ENCODE measurements around the gene DPY30. TPM values are rescaled to one million over a fixed set of nuclear protein-coding genes. Genes with fewer than 3 reads are reported as not detected.
"Not testable (repeated sequence)": the region's sequence is repeated elsewhere in the genome, so short reads cannot be mapped to it uniquely, and the experiment has no call there.

Gene DPY30
- total RNA-seq: 64.6 and 72.5 TPM in 2 replicates

GRCh38 chr2:32039447-32040219 lies at the start of gene DPY30:
TSS of gene DPY30 (minus strand) at chr2:32039805. CDS start at chr2:32039456, 349 bp downstream.
- Mint-ChIP-seq H3K27ac (peak within 1 kb of the TSS; percentile 93), H3K36me3 (ENCODE audit: low read depth) (peaks cover 1% of the 10 kb centered on the region), H3K9me3 (no peaks in the 10 kb centered on the region), H3K27me3 (ENCODE audit: insufficient read depth) (peaks cover 1% of the 10 kb centered on the region), H3K4me1 (ENCODE audit: low read depth) (peaks cover 17% of the 10 kb centered on the region), H3K4me3 (peak within 1 kb of the TSS; percentile 93)
- DNase-seq (ENCODE audit: low spot score): peak; percentile 86
- intact Hi-C loops (cut with micrococcal nuclease): loop anchor here (1.0 to 5.0 kb wide), 5 partner anchors 24 to 589 kb away; partner anchors contain the start of genes MEMO1, SLC30A6, SPAST and TTC27

GRCh38 chr2:32074134-32074506 lies 34.5 kb upstream of the DPY30 start:
- intact Hi-C loops (cut with micrococcal nuclease): no loop called here
- no peak overlapping the region for H3K27ac Mint-ChIP-seq
- H3K36me3 Mint-ChIP-seq (ENCODE audit: low read depth): peaks cover 3% of the 10 kb centered on the region
- H3K9me3 Mint-ChIP-seq: no peaks in the 10 kb centered on the region
- H3K4me1 Mint-ChIP-seq (ENCODE audit: low read depth): no peaks in the 10 kb centered on the region
- H3K4me3 Mint-ChIP-seq: no peak overlapping the region
- H3K27me3 Mint-ChIP-seq (ENCODE audit: insufficient read depth): no peaks in the 10 kb centered on the region
- DNase-seq (ENCODE audit: low spot score): no peak

GRCh38 chr2:32067549-32067948 lies 27.9 kb upstream of the DPY30 start:
- no peaks in the 10 kb centered on the region for H3K9me3 Mint-ChIP-seq
- H3K36me3 Mint-ChIP-seq (ENCODE audit: low read depth): peaks cover 4% of the 10 kb centered on the region
- H3K4me3 Mint-ChIP-seq: no peak overlapping the region
- H3K27me3 Mint-ChIP-seq (ENCODE audit: insufficient read depth): no peaks in the 10 kb centered on the region
- no peak for DNase-seq (ENCODE audit: low spot score)
- H3K27ac Mint-ChIP-seq: no peak overlapping the region
- H3K4me1 Mint-ChIP-seq (ENCODE audit: low read depth): peaks cover 24% of the 10 kb centered on the region
- intact Hi-C loops (cut with micrococcal nuclease): no loop called here

- H3K27me3 Mint-ChIP-seq (ENCODE audit: insufficient read depth): peaks cover 6% of the 10 kb centered on the region
- peaks cover 31% of the 10 kb centered on the region for H3K4me1 Mint-ChIP-seq (ENCODE audit: low read depth)
- no peaks in the 10 kb centered on the region for H3K9me3 Mint-ChIP-seq
- H3K4me3 Mint-ChIP-seq: peak overlapping the region; percentile 90
- H3K36me3 Mint-ChIP-seq (ENCODE audit: low read depth): peaks cover 4% of the 10 kb centered on the region
- H3K27ac Mint-ChIP-seq: peak overlapping the region; percentile 87
- intact Hi-C loops (cut with micrococcal nuclease): loop anchor here (1.0 to 5.0 kb wide), 4 partner anchors 71 to 1352 kb away; no protein-coding TSS in a partner anchor
- no peak for DNase-seq (ENCODE audit: low spot score)
Measured at GRCh38 chr2:32064713-32065112, 25.1 kb upstream of the DPY30 start.

GRCh38 chr2:32064021-32064601 lies 24.5 kb upstream of the DPY30 start:
- peak overlapping the region; percentile 97 for H3K4me3 Mint-ChIP-seq
- H3K4me1 Mint-ChIP-seq (ENCODE audit: low read depth): peaks cover 31% of the 10 kb centered on the region
- no peaks in the 10 kb centered on the region for H3K9me3 Mint-ChIP-seq
- DNase-seq (ENCODE audit: low spot score): peak; percentile 11
- intact Hi-C loops (cut with micrococcal nuclease): loop anchor here (1.0 to 5.0 kb wide), 4 partner anchors 71 to 1352 kb away; no protein-coding TSS in a partner anchor
- peak overlapping the region; percentile 87 for H3K27ac Mint-ChIP-seq
- H3K36me3 Mint-ChIP-seq (ENCODE audit: low read depth): peaks cover 4% of the 10 kb centered on the region
- H3K27me3 Mint-ChIP-seq (ENCODE audit: insufficient read depth): peaks cover 6% of the 10 kb centered on the region

- H3K9me3 Mint-ChIP-seq: no peaks in the 10 kb centered on the region
- peak; percentile 96 for DNase-seq (ENCODE audit: low spot score)
- H3K27ac Mint-ChIP-seq: peak within 1 kb of the TSS; percentile 95
- peak within 1 kb of the TSS; percentile 97 for H3K4me3 Mint-ChIP-seq
- intact Hi-C loops (cut with micrococcal nuclease): loop anchor here (1.0 to 5.0 kb wide), 12 partner anchors 24 to 1917 kb away; partner anchors contain the start of genes DPY30, FAM98A, MEMO1 and SLC30A6
- H3K4me1 Mint-ChIP-seq (ENCODE audit: low read depth): peaks cover 31% of the 10 kb centered on the region
- peaks cover 6% of the 10 kb centered on the region for H3K27me3 Mint-ChIP-seq (ENCODE audit: insufficient read depth)
- peaks cover 4% of the 10 kb centered on the region for H3K36me3 Mint-ChIP-seq (ENCODE audit: low read depth)
Measured at GRCh38 chr2:32063310-32064020, 23.9 kb upstream of the DPY30 start, which contains the start of gene SPAST. TSS of gene SPAST (plus strand) at chr2:32063556. CDS start at chr2:32063832, 276 bp downstream.

- peaks cover 31% of the 10 kb centered on the region for H3K4me1 Mint-ChIP-seq (ENCODE audit: low read depth)
- peak overlapping the region; percentile 97 for H3K4me3 Mint-ChIP-seq
- intact Hi-C loops (cut with micrococcal nuclease): loop anchor here (5.0 kb wide), 3 partner anchors 105 to 1350 kb away; no protein-coding TSS in a partner anchor
- peak overlapping the region; percentile 85 for H3K27ac Mint-ChIP-seq
- no peak for DNase-seq (ENCODE audit: low spot score)
- no peaks in the 10 kb centered on the region for H3K9me3 Mint-ChIP-seq
- H3K27me3 Mint-ChIP-seq (ENCODE audit: insufficient read depth): peaks cover 6% of the 10 kb centered on the region
- peaks cover 4% of the 10 kb centered on the region for H3K36me3 Mint-ChIP-seq (ENCODE audit: low read depth)
Measured at GRCh38 chr2:32061973-32062861, 22.6 kb upstream of the DPY30 start.

GRCh38 chr2:32061430-32061829 lies 21.8 kb upstream of the DPY30 start:
- Mint-ChIP-seq H3K4me1 (ENCODE audit: low read depth) (peaks cover 31% of the 10 kb centered on the region), H3K27me3 (ENCODE audit: insufficient read depth) (peaks cover 6% of the 10 kb centered on the region), H3K36me3 (ENCODE audit: low read depth) (peaks cover 4% of the 10 kb centered on the region), H3K9me3 (no peaks in the 10 kb centered on the region), H3K27ac (no peak overlapping the region), H3K4me3 (peak overlapping the region; percentile 62)
- intact Hi-C loops (cut with micrococcal nuclease): loop anchor here (5.0 kb wide), 3 partner anchors 104 to 1349 kb away; no protein-coding TSS in a partner anchor
- no peak for DNase-seq (ENCODE audit: low spot score)

- peaks cover 6% of the 10 kb centered on the region for H3K27me3 Mint-ChIP-seq (ENCODE audit: insufficient read depth)
- H3K4me1 Mint-ChIP-seq (ENCODE audit: low read depth): peaks cover 21% of the 10 kb centered on the region
- no peaks in the 10 kb centered on the region for H3K36me3 Mint-ChIP-seq (ENCODE audit: low read depth)
- intact Hi-C loops (cut with micrococcal nuclease): loop anchor here (5.0 kb wide), 3 partner anchors 103 to 1348 kb away; no protein-coding TSS in a partner anchor
- no peaks in the 10 kb centered on the region for H3K9me3 Mint-ChIP-seq
- no peak for DNase-seq (ENCODE audit: low spot score)
- H3K27ac Mint-ChIP-seq: no peak overlapping the region
- H3K4me3 Mint-ChIP-seq: no peak overlapping the region
Measured at GRCh38 chr2:32060266-32060665, 20.7 kb upstream of the DPY30 start.

- no peak overlapping the region for H3K4me3 Mint-ChIP-seq
- peaks cover 6% of the 10 kb centered on the region for H3K27me3 Mint-ChIP-seq (ENCODE audit: insufficient read depth)
- no peak overlapping the region for H3K27ac Mint-ChIP-seq
- no peaks in the 10 kb centered on the region for H3K9me3 Mint-ChIP-seq
- intact Hi-C loops (cut with micrococcal nuclease): no loop called here
- no peak for DNase-seq (ENCODE audit: low spot score)
- H3K4me1 Mint-ChIP-seq (ENCODE audit: low read depth): peaks cover 12% of the 10 kb centered on the region
- H3K36me3 Mint-ChIP-seq (ENCODE audit: low read depth): no peaks in the 10 kb centered on the region
Measured at GRCh38 chr2:32058130-32058529, 18.5 kb upstream of the DPY30 start.

GRCh38 chr2:32054583-32054982 lies 15.0 kb upstream of the DPY30 start:
- H3K27ac Mint-ChIP-seq; H3K4me1 Mint-ChIP-seq (ENCODE audit: low read depth); H3K4me3 Mint-ChIP-seq; H3K36me3 Mint-ChIP-seq (ENCODE audit: low read depth); H3K27me3 Mint-ChIP-seq (ENCODE audit: insufficient read depth); DNase-seq (ENCODE audit: low spot score); H3K9me3 Mint-ChIP-seq; intact Hi-C loops (cut with micrococcal nuclease): not testable (repeated sequence)

Data from activated T-helper 1 cell treated with anti-CD3 and anti-CD28 coated beads, Interleukin-12 subunit alpha, Interleukin-12 subunit beta, Interleukin-2, Interleukin-4 antibody, amounts not matched to agents 30 ng/mL and 10 ng/mL and 1 ng/mL, durations not matched to agents 14 hours and 24 hours and 36 hours (primary cell).